Measurements from ENCODE around the gene SFXN4.

GRCh38 chr10:119139464-119140067 lies 25.9 kb downstream of the SFXN4 start:
- TF ChIP-seq CTCF (IDR thresholded peaks at IDR 0.05; ENCODE audit: low read depth, low read length, poor library complexity, severe bottlenecking), result peak; percentile 61
- TF ChIP-seq EZH2phosphoT487 (IDR thresholded peaks at IDR 0.05; ENCODE audit: borderline replicate concordance, low read length), result no peak

Measured in DOHH2 (cell line).